Loucy (cell line): ENCODE results near the gene DUSP16.

Experiments
- H2AFZ ChIP-seq: fragments of 200-600 bp; sonication (generic); 2 replicates; pipeline ENCODE4 v1.6.0; 2016; ENCODE audit warnings: antibody characterized with exemption, mild to moderate bottlenecking, low read length, moderate library complexity
- H3F3A ChIP-seq: fragments of 200-600 bp; 2 replicates; pipeline ENCODE4 v1.6.0; 2016; ENCODE audit warnings: antibody characterized with exemption, low read depth, mild to moderate bottlenecking
- H3K27me3 ChIP-seq: fragments of 200-600 bp; sonication (generic); 2 replicates; pipeline ENCODE4 v1.6.1; 2014; ENCODE audit warnings: low read length, mild to moderate bottlenecking; ENCODE audit not compliant: insufficient read depth, poor library complexity, severe bottlenecking
- H3K36me3 ChIP-seq: fragments of 200-600 bp; sonication (generic); 2 replicates; pipeline ENCODE4 v1.6.1; 2016; ENCODE audit warnings: low read length; ENCODE audit not compliant: insufficient read depth
- H3K4me1 ChIP-seq: fragments of 200-600 bp; sonication (generic); 2 replicates; pipeline ENCODE4 v1.5.1; 2014; ENCODE audit warnings: low read length, mild to moderate bottlenecking; ENCODE audit not compliant: insufficient read depth, poor library complexity, severe bottlenecking
- H3K4me2 ChIP-seq: fragments of 200-600 bp; sonication (generic); 2 replicates; pipeline ENCODE4 v1.6.0; 2014; ENCODE audit warnings: antibody characterized with exemption, low read length, low read depth, mild to moderate bottlenecking; ENCODE audit not compliant: poor library complexity, severe bottlenecking
- H3K4me3 ChIP-seq: fragments of 200-600 bp; sonication (generic); 2 replicates; pipeline ENCODE4 v1.5.1; 2014; ENCODE audit warnings: low read length, mild to moderate bottlenecking, mixed read lengths; ENCODE audit not compliant: poor library complexity, severe bottlenecking
- H3K79me2 ChIP-seq: fragments of 200-600 bp; sonication (generic); 2 replicates; pipeline ENCODE4 v1.6.1; 2014; ENCODE audit warnings: low read length; ENCODE audit not compliant: insufficient read depth
- H3K9ac ChIP-seq: fragments of 200-600 bp; sonication (generic); 2 replicates; pipeline ENCODE4 v1.6.0; 2014; ENCODE audit warnings: mild to moderate bottlenecking, low read depth, low read length, moderate library complexity; ENCODE audit not compliant: poor library complexity, severe bottlenecking
- H3K9me2 ChIP-seq: fragments of 200-600 bp; sonication (generic); replicated peaks from 2 replicates; pipeline ENCODE4 v1.6.1; 2016; ENCODE audit warnings: low read depth, low read length, mixed read lengths
- H3K9me3 ChIP-seq: fragments of 200-600 bp; sonication (generic); 2 replicates; pipeline ENCODE4 v1.6.1; 2014; ENCODE audit warnings: mild to moderate bottlenecking, antibody characterized with exemption, low read length, low read depth; ENCODE audit not compliant: insufficient read depth
- H4K20me1 ChIP-seq: fragments of 200-600 bp; sonication (generic); 2 replicates; pipeline ENCODE4 v1.6.0; 2014; ENCODE audit warnings: antibody characterized with exemption, low read length, mild to moderate bottlenecking; ENCODE audit not compliant: insufficient read depth, poor library complexity, severe bottlenecking
- CTCF ChIP-seq: fragments of 200-600 bp; sonication (generic); conservative IDR thresholded peaks from 2 replicates; pipeline ENCODE4 v1.5.1; 2014; ENCODE audit warnings: mild to moderate bottlenecking, antibody characterized with exemption, low read length
- EZH2phosphoT487 ChIP-seq: fragments of 200-600 bp; IDR thresholded peaks from 2 replicates; pipeline ENCODE4 v1.6.1; 2018; ENCODE audit warnings: antibody characterized with exemption, mild to moderate bottlenecking, moderate library complexity, borderline replicate concordance

DUSP16 gene

DNA sequence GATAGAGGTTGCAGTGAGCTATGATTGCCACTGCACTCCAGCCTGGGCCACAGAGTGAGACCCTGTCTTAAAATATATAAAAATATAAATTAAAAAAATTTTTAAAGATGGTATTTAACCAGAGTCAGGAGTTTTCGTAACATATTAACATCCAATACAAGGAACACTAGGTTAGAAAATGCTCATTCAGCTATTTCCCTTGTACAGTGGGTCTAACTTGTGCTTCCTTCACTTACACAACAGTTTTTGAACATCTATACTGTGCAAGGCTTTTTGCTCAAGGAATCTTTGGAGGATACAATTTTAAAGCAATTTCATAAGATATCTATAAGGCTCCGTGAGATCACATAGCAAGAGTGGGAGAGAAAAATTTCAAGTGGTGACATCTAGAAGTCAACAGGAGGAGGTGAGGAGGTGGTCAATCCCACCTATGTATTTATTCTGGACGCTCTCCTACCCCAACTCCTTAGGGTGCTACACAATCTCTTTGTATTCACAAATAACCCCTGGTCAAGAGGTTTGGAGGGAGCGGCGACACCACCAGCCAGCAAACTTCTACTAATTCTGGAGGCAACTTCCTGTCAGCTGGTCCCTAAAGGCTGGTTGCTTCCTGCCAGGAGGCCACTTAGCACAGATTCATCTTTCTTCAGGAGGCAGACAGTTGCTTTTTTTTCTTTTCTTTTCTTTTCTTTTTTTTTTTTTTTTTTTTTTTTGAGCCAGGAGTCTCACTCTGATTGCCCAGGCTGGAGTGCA, 22.2 kb downstream of the DUSP16 start:
- H3K27me3 ChIP-seq, result no peaks in the 10 kb centered on the region
- H3F3A ChIP-seq, result no peaks in the 10 kb centered on the region
- no peaks in the 10 kb centered on the region for H4K20me1 ChIP-seq
- H3K79me2 ChIP-seq, result no peaks in the 10 kb centered on the region
- no peak for TF ChIP-seq CTCF
- TF ChIP-seq EZH2phosphoT487, result no peak
- no peak overlapping the region for H3K9ac ChIP-seq
- no peaks in the 10 kb centered on the region for H3K36me3 ChIP-seq
- H3K9me2 ChIP-seq, result no peaks in the 10 kb centered on the region
- H3K4me2 ChIP-seq, result peak overlapping the region; percentile 24
- no peak overlapping the region; the same call in 1 of the 2 replicates for H2AFZ ChIP-seq
- H3K4me1 ChIP-seq, result peaks cover 7% of the 10 kb centered on the region
- no peak overlapping the region for H3K4me3 ChIP-seq
- H3K9me3 ChIP-seq, result no peaks in the 10 kb centered on the region

DNA sequence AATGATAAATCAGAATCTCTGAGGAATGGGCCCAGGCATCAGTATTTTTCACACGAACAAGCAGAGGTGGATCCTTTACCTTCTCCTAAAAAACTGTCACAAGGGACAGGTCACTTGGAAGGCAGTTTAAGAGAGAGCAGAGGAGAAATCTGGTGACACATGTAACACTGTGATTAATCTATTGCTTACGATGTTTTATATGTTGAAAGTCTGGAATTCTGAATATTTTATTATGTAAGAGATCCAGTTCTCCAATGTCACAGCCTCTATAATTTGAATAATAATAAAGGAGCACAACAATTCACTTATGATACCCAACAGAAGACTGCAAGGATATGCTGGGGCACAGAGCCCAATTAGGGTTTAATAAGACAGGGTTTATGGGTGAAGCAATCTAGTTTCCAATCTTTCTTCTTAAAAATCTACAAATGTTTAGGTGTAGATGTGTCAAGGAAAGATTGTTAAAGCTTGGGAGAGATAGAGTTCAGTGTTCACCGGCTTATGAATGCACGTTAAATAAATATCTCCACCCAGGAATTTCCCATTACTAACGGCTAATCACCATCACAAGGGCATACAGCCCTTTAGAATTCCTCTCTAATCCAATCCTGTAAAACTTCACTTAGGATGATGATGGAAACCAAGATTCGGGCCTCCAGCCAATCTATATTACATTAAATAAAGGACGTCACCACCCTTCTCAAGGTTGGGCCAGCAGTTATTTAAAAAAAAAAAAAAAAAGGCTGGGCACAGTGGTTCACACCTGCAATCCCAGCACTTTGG, 23.4 kb downstream of the DUSP16 start:
- H3K4me2 ChIP-seq, result no peak overlapping the region

GRCh38 chr12:12538535-12538934, 24.1 kb downstream of the DUSP16 start:
- H3K4me3 ChIP-seq, result no peak overlapping the region

More for the DNA sequence above, 23.4 kb downstream of the DUSP16 start:
- Histone ChIP-seq H4K20me1 (no peaks in the 10 kb centered on the region), H3K9ac (no peak overlapping the region), H3F3A (no peaks in the 10 kb centered on the region), H3K4me1 (peaks cover 7% of the 10 kb centered on the region), H3K27me3 (no peaks in the 10 kb centered on the region), H3K9me2 (no peaks in the 10 kb centered on the region), H3K4me3 (no peak overlapping the region), H3K79me2 (no peaks in the 10 kb centered on the region), H3K9me3 (no peaks in the 10 kb centered on the region), H2AFZ (no peak overlapping the region), H3K36me3 (no peaks in the 10 kb centered on the region)
- TF ChIP-seq CTCF (no peak), EZH2phosphoT487 (no peak)

More at GRCh38 chr12:12538535-12538934, 24.1 kb downstream of the DUSP16 start:
- Histone ChIP-seq H3K79me2 (no peaks in the 10 kb centered on the region), H3K36me3 (no peaks in the 10 kb centered on the region), H3F3A (no peaks in the 10 kb centered on the region), H3K9me2 (no peaks in the 10 kb centered on the region), H3K9me3 (no peaks in the 10 kb centered on the region), H3K4me1 (peaks cover 7% of the 10 kb centered on the region), H3K4me2 (no peak overlapping the region), H3K27me3 (no peaks in the 10 kb centered on the region), H4K20me1 (no peaks in the 10 kb centered on the region), H2AFZ (no peak overlapping the region), H3K9ac (no peak overlapping the region)
- TF ChIP-seq EZH2phosphoT487, result no peak
- TF ChIP-seq CTCF, result no peak
